Common myeloid progenitor, CD34-positive (primary cell): Measurements from ENCODE around the gene AHCYL2.

Experiments used
- CTCF ChIA-PET: fragments of 350-600 bp; sonication (Branson Sonifier 250); formaldehyde crosslinking; loops from one replicate; lab custom pipeline; 2021; ENCODE audit warnings: antibody characterized with exemption; lab: Charles Lee
- POLR2A ChIA-PET: fragments of 350-600 bp; sonication (Branson Sonifier 250); formaldehyde crosslinking; loops from one replicate; lab custom pipeline; 2021; ENCODE audit warnings: antibody characterized with exemption; lab: Charles Lee
- DNase-seq, 3 donors: peaks; one replicate each; pipeline versions ENCODE4 v3.0.0 to v3.0.0-alpha.2; 2013
- H3K27ac ChIP-seq, 2 experiments: 1 replicate in 1 of 2; 2 replicates in 1 of 2; pipeline ENCODE4 v1.7.0; 2013; ENCODE audit warnings: inconsistent platforms in 2 of 2, low read length in 2 of 2, mild to moderate bottlenecking in 2 of 2, low read depth in 1 of 2, moderate library complexity in 1 of 2; ENCODE audit not compliant: severe bottlenecking in 2 of 2, insufficient read depth in 1 of 2, poor library complexity in 1 of 2
- H3K27me3 ChIP-seq, 5 experiments: replicated peaks in 2 of 5; 1 replicate in 3 of 5; 2 replicates in 2 of 5; pipeline versions ENCODE4 v1.6.1 to v1.7.0; 2013; ENCODE audit warnings: low read length in 4 of 5, mild to moderate bottlenecking in 2 of 5, moderate library complexity in 2 of 5, inconsistent platforms in 1 of 5; ENCODE audit not compliant: insufficient read depth in 5 of 5, control insufficient read depth in 4 of 5
- H3K36me3 ChIP-seq, 4 experiments: 1 replicate in 2 of 4; 2 replicates in 2 of 4; pipeline versions ENCODE4 v1.6.1 to v1.7.0; 2013; ENCODE audit warnings: low read length in 3 of 4, control low read depth in 1 of 4, mild to moderate bottlenecking in 1 of 4; ENCODE audit not compliant: control insufficient read depth in 4 of 4, insufficient read depth in 4 of 4
- H3K4me1 ChIP-seq, 4 experiments: 1 replicate in 3 of 4; 2 replicates in 1 of 4; pipeline versions ENCODE4 v1.6.1 to v1.7.1; 2013; ENCODE audit warnings: low read length in 3 of 4, mild to moderate bottlenecking in 3 of 4, control low read depth in 1 of 4, inconsistent platforms in 1 of 4, moderate library complexity in 1 of 4; ENCODE audit not compliant: control insufficient read depth in 4 of 4, insufficient read depth in 4 of 4; ENCODE audit errors: control extremely low read depth in 1 of 4
- H3K4me3 ChIP-seq, 7 experiments: 1 replicate in 4 of 7; 2 replicates in 3 of 7; pipeline versions ENCODE4 v1.5.1 to v1.7.0; 2013; ENCODE audit warnings: mild to moderate bottlenecking in 7 of 7, low read length in 6 of 7, moderate library complexity in 6 of 7, inconsistent platforms in 2 of 7, low read depth in 2 of 7, control low read depth in 1 of 7; ENCODE audit not compliant: insufficient read depth in 4 of 7, control insufficient read depth in 1 of 7; ENCODE audit errors: extremely low read depth in 1 of 7
- H3K9me3 ChIP-seq, 5 experiments: 1 replicate in 4 of 5; 2 replicates in 1 of 5; pipeline versions ENCODE4 v1.6.1 to v1.7.1; 2013; ENCODE audit warnings: low read length in 4 of 5, mild to moderate bottlenecking in 2 of 5, inconsistent platforms in 1 of 5, low read depth in 1 of 5, moderate library complexity in 1 of 5; ENCODE audit not compliant: control insufficient read depth in 4 of 5, insufficient read depth in 2 of 5; ENCODE audit errors: control extremely low read depth in 1 of 5
- whole genome bisulfite sequencing: methylation state at CpG from one replicate; pipeline ENCODE4 v1.1.5; 2013; ENCODE audit not compliant: insufficient coverage; 5-methylcytosine and 5-hydroxymethylcytosine counted together

AHCYL2 gene

GRCh38 chr7:129315960-129316359, 91.1 kb downstream of the AHCYL2 start:
- WGBS = 100% methylated on average over 2 of the region's 2 CpGs
- no peak overlapping the region for H3K27ac ChIP-seq
- no peaks in the 10 kb centered on the region for H3K36me3 ChIP-seq
- no peaks in the 10 kb centered on the region for H3K9me3 ChIP-seq
- ChIA-PET CTCF (interaction anchor here (1.2 kb wide), 1 partner anchor 51 kb away, joined by 3 read pairs; no protein-coding TSS in a partner anchor), POLR2A (interaction anchor here (0.6 kb wide), 1 partner anchor 104 kb away, joined by 5 read pairs; no protein-coding TSS in a partner anchor)
- H3K4me3 ChIP-seq = no peak overlapping the region
- no peaks in the 10 kb centered on the region for H3K4me1 ChIP-seq
- no peak for DNase-seq
- no peaks in the 10 kb centered on the region for H3K27me3 ChIP-seq

GRCh38 chr7:129317450-129317849, 92.6 kb downstream of the AHCYL2 start:
- H3K27ac ChIP-seq = no peak overlapping the region
- H3K4me1 ChIP-seq = no peaks in the 10 kb centered on the region
- H3K27me3 ChIP-seq = no peaks in the 10 kb centered on the region
- POLR2A ChIA-PET = interaction anchor here (0.7 kb wide), 1 partner anchor 38 kb away, joined by 3 read pairs; no protein-coding TSS in a partner anchor
- H3K9me3 ChIP-seq = peaks cover 0 to under 1% (median 0%) of the 10 kb centered on the region in 5 experiments
- CTCF ChIA-PET = interaction anchor here (1.1 to 1.2 kb wide), 2 partner anchors 25 to 103 kb away, joined by 3 read pairs; no protein-coding TSS in a partner anchor
- no peak for DNase-seq
- H3K36me3 ChIP-seq = no peaks in the 10 kb centered on the region
- H3K4me3 ChIP-seq = no peak overlapping the region
- 92% methylated on average over 2 of the region's 2 CpGs for WGBS

GRCh38 chr7:129327076-129327475, 102.2 kb downstream of the AHCYL2 start:
- Histone ChIP-seq H3K27me3 (no peaks in the 10 kb centered on the region), H3K4me3 (no peak overlapping the region), H3K36me3 (peaks cover 0 to 2% (median 0%) of the 10 kb centered on the region in 4 experiments), H3K4me1 (no peaks in the 10 kb centered on the region), H3K27ac (no peak overlapping the region), H3K9me3 (peaks cover 0 to 20% (median 4%) of the 10 kb centered on the region in 5 experiments)
- 100% methylated on average over 1 of the region's 1 CpG for WGBS
- CTCF ChIA-PET = interaction anchor here (0.8 to 2.1 kb wide), 2 partner anchors 33 to 317 kb away, joined by 3 to 5 read pairs; no protein-coding TSS in a partner anchor
- DNase-seq = no peak
- POLR2A ChIA-PET = no interaction called here

- no peak for DNase-seq
- H3K36me3 ChIP-seq = no peaks in the 10 kb centered on the region
- no peak overlapping the region for H3K4me3 ChIP-seq
- ChIA-PET CTCF (interaction anchor here (0.8 to 1.4 kb wide), 3 partner anchors 12 to 43 kb away, joined by 3 to 7 read pairs (median 4); no protein-coding TSS in a partner anchor), POLR2A (no interaction called here)
- 90% methylated on average over 2 of the region's 3 CpGs for WGBS
- no peaks in the 10 kb centered on the region for H3K27me3 ChIP-seq
- no peaks in the 10 kb centered on the region for H3K9me3 ChIP-seq
- no peaks in the 10 kb centered on the region for H3K4me1 ChIP-seq
- no peak overlapping the region for H3K27ac ChIP-seq
Measured at GRCh38 chr7:129332254-129333035, 107.6 kb downstream of the AHCYL2 start.

GRCh38 chr7:129334473-129334872, 109.6 kb downstream of the AHCYL2 start:
- Histone ChIP-seq H3K27ac (no peak overlapping the region), H3K27me3 (no peaks in the 10 kb centered on the region), H3K4me3 (no peak overlapping the region), H3K4me1 (no peaks in the 10 kb centered on the region), H3K9me3 (no peaks in the 10 kb centered on the region), H3K36me3 (no peaks in the 10 kb centered on the region)
- POLR2A ChIA-PET = no interaction called here
- CTCF ChIA-PET = interaction anchor here (0.9 to 1.0 kb wide), 4 partner anchors 9 to 309 kb away, joined by 3 to 4 read pairs (median 4); no protein-coding TSS in a partner anchor
- DNase-seq = no peak
- WGBS = 100% methylated on average over 2 of the region's 3 CpGs

- no peak overlapping the region for H3K27ac ChIP-seq
- WGBS = no CpG with 5 or more reads among the region's 2 CpGs
- H3K36me3 ChIP-seq = no peaks in the 10 kb centered on the region
- no peaks in the 10 kb centered on the region for H3K27me3 ChIP-seq
- no peak overlapping the region for H3K4me3 ChIP-seq
- DNase-seq = no peak
- CTCF ChIA-PET = interaction anchor here (0.8 to 1.2 kb wide), 4 partner anchors 9 to 121 kb away, joined by 3 to 4 read pairs (median 3); partner anchors contain the start of gene STRIP2
- H3K4me1 ChIP-seq = peaks cover 0 to 7% (median 0%) of the 10 kb centered on the region in 4 experiments
- no peaks in the 10 kb centered on the region for H3K9me3 ChIP-seq
- POLR2A ChIA-PET = no interaction called here
Measured at GRCh38 chr7:129338450-129338849, 113.6 kb downstream of the AHCYL2 start.

- H3K4me1 ChIP-seq = peaks cover 0 to 11% (median 0%) of the 10 kb centered on the region in 4 experiments
- ChIA-PET POLR2A (no interaction called here), CTCF (interaction anchor here (1.2 to 4.2 kb wide), 4 partner anchors 27 to 126 kb away, joined by 3 to 26 read pairs (median 4); no protein-coding TSS in a partner anchor)
- no peaks in the 10 kb centered on the region for H3K9me3 ChIP-seq
- H3K36me3 ChIP-seq = no peaks in the 10 kb centered on the region
- H3K27ac ChIP-seq = no peak overlapping the region
- DNase-seq = peak in 2 of 3 donors; percentile 4 to 11
- no peaks in the 10 kb centered on the region for H3K27me3 ChIP-seq
- H3K4me3 ChIP-seq = no peak overlapping the region
- no CpG with 5 or more reads among the region's 1 CpG for WGBS
Measured at GRCh38 chr7:129341212-129341611, 116.4 kb downstream of the AHCYL2 start.
